ENCODE results near the gene RNF168. TPM values are rescaled to one million over a fixed set of nuclear protein-coding genes. Genes with fewer than 3 reads are reported as not detected.
"Not testable (repeated sequence)": the region's sequence is repeated elsewhere in the genome, so short reads cannot be mapped to it uniquely, and the experiment has no call there.

Gene RNF168
- total RNA-seq, 1 donor from 2014 or later, result 24.4 TPM

GRCh38 chr3:196471551-196471950 lies 32.0 kb downstream of the RNF168 start:
- no peak overlapping the region for H3K4me3 Mint-ChIP-seq (ENCODE audit: unreplicated experiment)
- no peak for DNase-seq
- TF ChIP-seq, protein P1, sequence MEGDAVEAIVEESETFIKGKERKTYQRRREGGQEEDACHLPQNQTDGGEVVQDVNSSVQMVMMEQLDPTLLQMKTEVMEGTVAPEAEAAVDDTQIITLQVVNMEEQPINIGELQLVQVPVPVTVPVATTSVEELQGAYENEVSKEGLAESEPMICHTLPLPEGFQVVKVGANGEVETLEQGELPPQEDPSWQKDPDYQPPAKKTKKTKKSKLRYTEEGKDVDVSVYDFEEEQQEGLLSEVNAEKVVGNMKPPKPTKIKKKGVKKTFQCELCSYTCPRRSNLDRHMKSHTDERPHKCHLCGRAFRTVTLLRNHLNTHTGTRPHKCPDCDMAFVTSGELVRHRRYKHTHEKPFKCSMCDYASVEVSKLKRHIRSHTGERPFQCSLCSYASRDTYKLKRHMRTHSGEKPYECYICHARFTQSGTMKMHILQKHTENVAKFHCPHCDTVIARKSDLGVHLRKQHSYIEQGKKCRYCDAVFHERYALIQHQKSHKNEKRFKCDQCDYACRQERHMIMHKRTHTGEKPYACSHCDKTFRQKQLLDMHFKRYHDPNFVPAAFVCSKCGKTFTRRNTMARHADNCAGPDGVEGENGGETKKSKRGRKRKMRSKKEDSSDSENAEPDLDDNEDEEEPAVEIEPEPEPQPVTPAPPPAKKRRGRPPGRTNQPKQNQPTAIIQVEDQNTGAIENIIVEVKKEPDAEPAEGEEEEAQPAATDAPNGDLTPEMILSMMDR (IDR thresholded peaks at IDR 0.05; ENCODE audit: partially characterized antibody, unreplicated experiment), result no peak
- no peaks in the 10 kb centered on the region for H3K9me3 Mint-ChIP-seq (ENCODE audit: unreplicated experiment)
- H3K36me3 Mint-ChIP-seq (ENCODE audit: unreplicated experiment), result no peaks in the 10 kb centered on the region
- H3K4me1 Mint-ChIP-seq (ENCODE audit: low read depth, unreplicated experiment), result no peaks in the 10 kb centered on the region
- no peaks in the 10 kb centered on the region for H3K27me3 Mint-ChIP-seq (ENCODE audit: unreplicated experiment)
- H3K27ac Mint-ChIP-seq (ENCODE audit: unreplicated experiment), result no peak overlapping the region

- H3K36me3 Mint-ChIP-seq (ENCODE audit: unreplicated experiment); H3K4me3 Mint-ChIP-seq (ENCODE audit: unreplicated experiment); H3K4me1 Mint-ChIP-seq (ENCODE audit: low read depth, unreplicated experiment); H3K27ac Mint-ChIP-seq (ENCODE audit: unreplicated experiment); H3K27me3 Mint-ChIP-seq (ENCODE audit: unreplicated experiment); DNase-seq; H3K9me3 Mint-ChIP-seq (ENCODE audit: unreplicated experiment): not testable (repeated sequence)
Observed at GRCh38 chr3:196470182-196470581, 33.4 kb downstream of the RNF168 start.

- Mint-ChIP-seq H3K4me1 (ENCODE audit: low read depth, unreplicated experiment) (no peaks in the 10 kb centered on the region), H3K36me3 (ENCODE audit: unreplicated experiment) (peaks cover 5% of the 10 kb centered on the region), H3K4me3 (ENCODE audit: unreplicated experiment) (no peak overlapping the region), H3K9me3 (ENCODE audit: unreplicated experiment) (peaks cover 2% of the 10 kb centered on the region), H3K27me3 (ENCODE audit: unreplicated experiment) (peaks cover 1% of the 10 kb centered on the region), H3K27ac (ENCODE audit: unreplicated experiment) (no peak overlapping the region)
- DNase-seq, result no peak
- TF ChIP-seq, protein P1 (IDR thresholded peaks at IDR 0.05; ENCODE audit: partially characterized antibody, unreplicated experiment), result no peak
Observed at GRCh38 chr3:196463804-196464203, 39.8 kb downstream of the RNF168 start.

GRCh38 chr3:196463478-196463756 lies 40.2 kb downstream of the RNF168 start:
- TF ChIP-seq, protein P1 (IDR thresholded peaks at IDR 0.05; ENCODE audit: partially characterized antibody, unreplicated experiment), result no peak
- Mint-ChIP-seq H3K27me3 (ENCODE audit: unreplicated experiment) (peaks cover 1% of the 10 kb centered on the region), H3K4me1 (ENCODE audit: low read depth, unreplicated experiment) (no peaks in the 10 kb centered on the region), H3K36me3 (ENCODE audit: unreplicated experiment) (peaks cover 5% of the 10 kb centered on the region), H3K9me3 (ENCODE audit: unreplicated experiment) (peaks cover 2% of the 10 kb centered on the region), H3K4me3 (ENCODE audit: unreplicated experiment) (no peak overlapping the region), H3K27ac (ENCODE audit: unreplicated experiment) (no peak overlapping the region)
- no peak for DNase-seq

DNA sequence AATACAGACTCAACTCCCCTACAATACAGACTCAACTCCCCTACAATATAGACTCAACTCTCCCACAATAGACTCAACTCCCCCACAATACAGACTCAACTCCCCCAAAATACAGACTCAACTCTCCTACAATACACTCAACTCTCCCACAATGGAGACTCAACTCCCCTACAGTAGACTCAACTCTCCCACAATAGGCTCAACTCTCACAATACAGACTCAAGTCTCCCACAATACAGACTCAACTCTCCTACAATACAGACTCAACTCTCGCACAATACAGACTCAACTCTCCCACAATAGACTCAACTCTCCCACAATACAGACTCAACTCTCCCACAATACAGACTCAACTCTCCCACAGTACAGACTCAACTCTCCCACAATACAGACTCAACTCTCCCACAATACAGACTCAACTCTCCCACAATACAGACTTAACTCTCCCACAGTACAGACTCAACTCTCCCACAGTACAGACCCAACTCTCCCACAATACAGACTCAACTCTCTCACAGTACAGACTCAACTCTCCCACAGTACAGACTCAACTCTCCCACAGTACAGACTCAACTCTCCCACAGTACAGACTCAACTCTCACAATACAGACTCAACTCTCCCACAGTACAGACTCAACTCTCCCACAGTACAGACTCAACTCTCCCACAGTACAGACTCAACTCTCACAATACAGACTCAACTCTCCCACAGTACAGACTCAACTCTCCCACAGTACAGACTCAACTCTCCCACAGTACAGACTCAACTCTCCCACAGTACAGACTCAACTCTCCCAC lies 40.7 kb downstream of the RNF168 start:
- H3K27ac Mint-ChIP-seq (ENCODE audit: unreplicated experiment); H3K27me3 Mint-ChIP-seq (ENCODE audit: unreplicated experiment); H3K4me1 Mint-ChIP-seq (ENCODE audit: low read depth, unreplicated experiment); DNase-seq; H3K4me3 Mint-ChIP-seq (ENCODE audit: unreplicated experiment); H3K9me3 Mint-ChIP-seq (ENCODE audit: unreplicated experiment); H3K36me3 Mint-ChIP-seq (ENCODE audit: unreplicated experiment): not testable (repeated sequence)

DNA sequence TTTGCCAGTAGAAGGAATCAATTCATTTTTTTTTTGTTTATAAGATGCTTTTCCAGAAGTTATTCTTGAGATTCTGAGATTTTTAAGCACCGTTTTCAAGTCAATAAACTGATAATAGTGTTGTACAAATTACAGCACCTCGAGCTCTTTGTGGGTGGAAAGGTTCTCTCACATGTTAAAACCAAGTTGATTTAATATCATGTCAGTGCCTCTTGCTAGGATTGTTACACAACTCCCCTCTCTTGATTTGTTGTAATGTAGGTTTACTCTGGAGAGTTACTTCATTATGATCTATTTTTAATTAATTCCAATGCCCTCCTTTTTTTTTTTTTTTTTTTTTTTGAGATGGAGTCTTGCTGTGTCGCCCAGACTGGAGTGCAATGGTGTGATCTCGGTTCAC lies 45.5 kb downstream of the RNF168 start:
- H3K36me3 Mint-ChIP-seq (ENCODE audit: unreplicated experiment), result no peaks in the 10 kb centered on the region
- DNase-seq, result no peak
- no peak overlapping the region for H3K4me3 Mint-ChIP-seq (ENCODE audit: unreplicated experiment)
- peaks cover 2% of the 10 kb centered on the region for H3K9me3 Mint-ChIP-seq (ENCODE audit: unreplicated experiment)
- H3K27ac Mint-ChIP-seq (ENCODE audit: unreplicated experiment), result no peak overlapping the region
- H3K27me3 Mint-ChIP-seq (ENCODE audit: unreplicated experiment), result peaks cover 1% of the 10 kb centered on the region
- no peaks in the 10 kb centered on the region for H3K4me1 Mint-ChIP-seq (ENCODE audit: low read depth, unreplicated experiment)
- TF ChIP-seq, protein P1 (IDR thresholded peaks at IDR 0.05; ENCODE audit: partially characterized antibody, unreplicated experiment), result no peak

DNA sequence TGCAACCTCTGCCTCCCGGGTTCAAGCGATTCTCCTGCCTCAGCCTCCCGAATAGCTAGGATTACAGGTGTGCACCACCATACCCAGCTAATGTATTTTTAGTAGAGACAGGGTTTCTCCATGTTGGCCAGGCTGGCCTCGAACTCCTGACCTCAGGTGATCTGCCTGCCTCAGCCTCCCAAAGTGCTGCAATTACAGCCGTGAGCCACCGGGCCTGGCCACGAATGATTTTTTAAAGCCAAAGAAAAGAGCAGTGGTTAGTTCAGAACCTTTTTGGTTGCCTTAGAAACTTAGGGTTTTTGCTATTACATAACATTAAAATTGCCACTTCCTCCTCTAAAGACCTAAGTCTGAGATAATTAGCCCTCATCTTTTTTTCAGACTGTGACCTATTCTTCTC lies 46.1 kb downstream of the RNF168 start:
- not testable (repeated sequence) for H3K36me3 Mint-ChIP-seq (ENCODE audit: unreplicated experiment); H3K4me1 Mint-ChIP-seq (ENCODE audit: low read depth, unreplicated experiment); H3K4me3 Mint-ChIP-seq (ENCODE audit: unreplicated experiment); H3K27ac Mint-ChIP-seq (ENCODE audit: unreplicated experiment); DNase-seq; H3K27me3 Mint-ChIP-seq (ENCODE audit: unreplicated experiment); H3K9me3 Mint-ChIP-seq (ENCODE audit: unreplicated experiment)
